Skeletal muscle satellite cell (primary cell): ENCODE data around the gene IGF2R.

Source experiments
- H3K27me3 ChIP-seq: 2 replicates; pipeline ENCODE4 v1.7.0; 2013; ENCODE audit warnings: low read length; ENCODE audit not compliant: control insufficient read depth, insufficient read depth
- H3K36me3 ChIP-seq: 2 replicates; pipeline ENCODE4 v1.7.0; 2013; ENCODE audit warnings: mild to moderate bottlenecking, control low read depth, low read length; ENCODE audit not compliant: insufficient read depth
- H3K4me1 ChIP-seq: 2 replicates; pipeline ENCODE4 v1.7.0; 2013; ENCODE audit warnings: low read length; ENCODE audit not compliant: control insufficient read depth, insufficient read depth
- H3K4me2 ChIP-seq: 2 replicates; pipeline ENCODE4 v1.7.0; 2013; ENCODE audit warnings: mild to moderate bottlenecking, low read length
- H3K4me3 ChIP-seq: 2 replicates; pipeline ENCODE4 v1.7.0; 2013; ENCODE audit warnings: low read length
- H3K9ac ChIP-seq: 2 replicates; pipeline ENCODE4 v1.7.0; 2013; ENCODE audit warnings: mild to moderate bottlenecking, low read depth, low read length, moderate library complexity
- H3K9me3 ChIP-seq: replicated peaks from 2 replicates; pipeline ENCODE4 v1.7.0; 2013; ENCODE audit warnings: mild to moderate bottlenecking, control low read depth, low read length

The IGF2R gene

GRCh38 chr6:160004018-160004417 is 35.1 kb downstream of the IGF2R start:
- no peak overlapping the region for H3K9ac ChIP-seq

DNA sequence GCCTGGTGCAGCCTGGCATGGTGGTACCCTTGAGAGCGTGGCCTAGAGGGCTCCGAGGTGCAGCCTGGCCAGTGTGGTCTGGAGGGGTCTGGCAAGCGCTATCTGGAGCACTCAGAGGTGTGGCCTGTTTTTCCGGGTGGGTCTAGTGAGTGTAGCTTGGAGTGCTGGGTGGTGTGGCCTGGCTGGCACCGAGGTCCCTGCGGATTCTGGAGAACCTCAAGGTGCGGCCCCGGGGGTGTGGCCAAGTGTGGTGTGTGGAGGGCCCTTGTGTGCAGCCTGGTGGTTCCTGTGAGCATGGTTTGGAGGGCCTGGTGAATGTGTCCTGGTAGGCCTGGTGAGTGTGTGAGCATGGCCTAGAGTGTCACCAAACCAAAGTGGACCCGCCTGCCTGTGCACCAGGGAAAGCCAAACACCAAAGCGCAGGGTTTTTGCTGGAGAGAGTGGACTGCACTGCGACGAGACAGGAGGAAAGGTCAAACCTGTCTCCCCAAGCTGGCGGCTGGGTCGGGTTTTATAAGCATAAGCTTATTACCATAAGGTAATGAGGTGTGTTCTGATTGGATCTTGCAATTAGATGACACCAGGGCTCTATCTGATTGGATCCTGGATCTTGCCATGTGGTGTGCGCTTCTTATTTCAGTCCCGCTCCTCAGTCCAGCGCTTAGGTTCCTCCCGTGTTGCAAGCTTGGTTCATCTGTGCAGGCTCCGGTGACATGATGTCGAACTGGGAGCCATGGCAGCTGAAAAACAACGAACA is 35.7 kb downstream of the IGF2R start:
- Histone ChIP-seq H3K9me3 (no peaks in the 10 kb centered on the region), H3K4me2 (no peak overlapping the region), H3K36me3 (peaks cover 3% of the 10 kb centered on the region), H3K4me3 (no peak overlapping the region), H3K4me1 (peaks cover 8% of the 10 kb centered on the region), H3K9ac (no peak overlapping the region), H3K27me3 (no peaks in the 10 kb centered on the region)

More at GRCh38 chr6:160004018-160004417, 35.1 kb downstream of the IGF2R start:
- Histone ChIP-seq H3K27me3 (no peaks in the 10 kb centered on the region), H3K4me3 (no peak overlapping the region), H3K9me3 (no peaks in the 10 kb centered on the region), H3K4me1 (peaks cover 8% of the 10 kb centered on the region), H3K4me2 (no peak overlapping the region), H3K36me3 (peaks cover 8% of the 10 kb centered on the region)

- H3K36me3 ChIP-seq: no peaks in the 10 kb centered on the region
- peaks cover 13% of the 10 kb centered on the region for H3K4me1 ChIP-seq
- no peak overlapping the region for H3K4me3 ChIP-seq
- no peaks in the 10 kb centered on the region for H3K9me3 ChIP-seq
- H3K4me2 ChIP-seq: no peak overlapping the region
- H3K27me3 ChIP-seq: no peaks in the 10 kb centered on the region
- H3K9ac ChIP-seq: no peak overlapping the region
Measured at GRCh38 chr6:160005211-160005610, 36.3 kb downstream of the IGF2R start.

DNA sequence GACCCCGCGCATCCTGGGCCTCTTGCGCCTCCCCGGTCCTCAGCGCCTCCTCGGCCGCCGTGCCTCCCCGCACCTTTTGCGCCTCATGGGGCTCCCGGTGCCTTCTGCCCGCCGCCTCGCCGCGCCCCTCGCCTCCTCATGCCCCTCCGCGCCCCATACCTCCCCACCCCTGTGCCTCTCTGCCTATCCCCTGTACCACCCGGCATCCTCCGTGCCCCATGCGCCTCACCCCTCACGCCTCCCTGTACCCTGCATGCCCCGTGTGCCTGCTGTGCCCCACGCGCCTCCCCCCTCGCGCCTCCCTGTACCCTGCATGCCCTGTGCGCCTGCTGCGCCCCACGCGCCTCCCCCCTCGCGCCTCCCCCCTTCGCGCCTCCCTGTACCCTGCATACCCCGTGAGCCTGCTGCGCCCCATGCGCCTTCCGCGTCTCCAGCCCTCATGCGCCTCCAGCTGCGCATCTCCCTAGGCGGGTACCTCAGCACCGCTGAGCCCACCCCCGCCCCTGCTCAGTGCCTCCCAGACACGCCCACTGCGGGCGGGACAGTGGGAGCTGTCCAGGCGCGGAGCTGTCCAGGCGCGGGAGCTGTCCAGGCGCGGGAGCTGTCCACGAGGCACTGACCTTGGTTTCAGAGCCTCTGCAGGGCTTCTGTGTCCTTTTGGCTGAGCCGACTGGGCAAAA is 37.1 kb downstream of the IGF2R start:
- no peak overlapping the region for H3K9ac ChIP-seq
- H3K36me3 ChIP-seq: peaks cover 3% of the 10 kb centered on the region
- H3K9me3 ChIP-seq: no peaks in the 10 kb centered on the region
- H3K27me3 ChIP-seq: no peaks in the 10 kb centered on the region
- no peak overlapping the region for H3K4me2 ChIP-seq
- peaks cover 19% of the 10 kb centered on the region for H3K4me1 ChIP-seq
- H3K4me3 ChIP-seq: no peak overlapping the region

GRCh38 chr6:160007145-160007544 is 38.3 kb downstream of the IGF2R start:
- Histone ChIP-seq H3K4me3 (no peak overlapping the region), H3K4me2 (no peak overlapping the region), H3K36me3 (peaks cover 14% of the 10 kb centered on the region), H3K27me3 (no peaks in the 10 kb centered on the region), H3K9ac (no peak overlapping the region), H3K4me1 (peaks cover 19% of the 10 kb centered on the region), H3K9me3 (no peaks in the 10 kb centered on the region)

GRCh38 chr6:160007611-160008010 is 38.7 kb downstream of the IGF2R start:
- peaks cover 18% of the 10 kb centered on the region for H3K36me3 ChIP-seq
- H3K4me2 ChIP-seq: no peak overlapping the region
- no peak overlapping the region for H3K4me3 ChIP-seq
- no peaks in the 10 kb centered on the region for H3K27me3 ChIP-seq
- H3K9me3 ChIP-seq: no peaks in the 10 kb centered on the region
- peaks cover 19% of the 10 kb centered on the region for H3K4me1 ChIP-seq
- no peak overlapping the region for H3K9ac ChIP-seq

DNA sequence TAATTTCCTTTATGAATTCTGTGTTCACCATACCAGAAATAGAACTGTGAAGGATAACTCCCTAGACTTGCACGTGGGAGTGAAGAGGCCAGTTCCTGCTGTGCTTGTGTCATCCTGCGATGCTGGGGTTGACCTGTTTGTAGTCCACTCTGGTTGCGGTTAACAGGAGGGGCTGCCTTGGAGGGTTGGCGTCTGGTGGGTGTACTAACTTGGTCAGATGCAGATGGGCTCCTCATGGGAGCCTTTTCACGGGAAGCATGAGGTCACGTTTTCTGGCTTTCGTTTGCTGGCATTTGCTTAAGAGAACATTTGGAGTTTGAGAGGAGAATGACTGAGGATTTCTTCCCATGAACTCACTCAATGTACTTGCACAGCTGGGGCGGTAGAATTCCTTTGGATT is 41.2 kb downstream of the IGF2R start:
- Histone ChIP-seq H3K4me1 (peaks cover 28% of the 10 kb centered on the region), H3K4me2 (peak overlapping the region; percentile 26), H3K4me3 (no peak overlapping the region), H3K36me3 (peaks cover 18% of the 10 kb centered on the region), H3K9me3 (no peaks in the 10 kb centered on the region), H3K9ac (no peak overlapping the region), H3K27me3 (no peaks in the 10 kb centered on the region)

- Histone ChIP-seq H3K4me1 (peaks cover 21% of the 10 kb centered on the region), H3K9me3 (no peaks in the 10 kb centered on the region), H3K4me3 (no peak overlapping the region), H3K27me3 (no peaks in the 10 kb centered on the region), H3K36me3 (peaks cover 30% of the 10 kb centered on the region), H3K9ac (no peak overlapping the region), H3K4me2 (no peak overlapping the region)
Measured at GRCh38 chr6:160013987-160014868, 45.3 kb downstream of the IGF2R start.

GRCh38 chr6:160014869-160015182 is 45.9 kb downstream of the IGF2R start:
- Histone ChIP-seq H3K9me3 (no peaks in the 10 kb centered on the region), H3K4me2 (no peak overlapping the region), H3K36me3 (peaks cover 30% of the 10 kb centered on the region), H3K9ac (no peak overlapping the region), H3K4me1 (peaks cover 19% of the 10 kb centered on the region), H3K4me3 (no peak overlapping the region), H3K27me3 (no peaks in the 10 kb centered on the region)

DNA sequence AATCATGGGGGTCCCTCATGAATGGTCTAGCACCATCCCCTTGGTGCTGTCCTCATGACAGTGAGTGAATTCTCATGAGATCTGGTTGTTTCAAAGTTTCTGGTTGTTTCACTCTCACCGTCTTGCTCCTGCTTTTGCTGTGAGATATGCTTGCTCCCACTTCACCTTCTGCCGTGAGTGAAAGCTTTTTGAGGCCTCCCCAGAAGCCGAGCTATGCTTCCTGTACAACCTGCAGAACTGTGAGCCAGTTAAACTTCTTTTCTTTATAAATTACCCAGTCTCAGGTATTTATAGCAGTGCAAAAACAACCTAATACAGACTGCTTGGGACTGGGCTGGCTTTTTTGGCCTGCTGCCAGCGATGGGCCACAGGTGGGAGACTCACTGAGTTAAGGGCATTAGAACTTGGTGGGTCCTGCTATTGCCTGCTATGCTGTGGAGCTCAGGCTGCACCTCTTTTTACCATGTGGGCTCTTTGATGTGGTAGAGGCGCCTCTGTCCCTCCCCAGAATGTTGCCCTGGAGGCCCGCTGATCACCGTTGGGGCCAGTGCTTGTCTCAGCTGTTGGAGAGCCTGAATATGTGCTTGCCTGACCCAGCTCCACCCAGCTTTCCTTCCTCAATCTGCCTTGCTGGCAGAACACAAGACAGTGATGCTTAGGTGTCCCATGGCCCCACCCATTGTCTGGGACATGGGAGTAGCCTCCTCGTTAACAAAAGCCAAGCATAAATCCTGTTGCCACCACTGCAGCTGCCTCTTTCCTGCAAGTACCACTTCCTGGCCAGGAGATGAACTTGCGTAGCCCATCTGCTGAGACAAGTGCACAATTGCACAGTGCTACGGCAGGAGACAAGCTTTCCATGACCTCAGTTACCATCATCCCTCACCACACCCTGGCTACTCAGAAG is 47.1 kb downstream of the IGF2R start:
- H3K4me2 ChIP-seq: no peak overlapping the region
- H3K9me3 ChIP-seq: no peaks in the 10 kb centered on the region
- H3K36me3 ChIP-seq: peaks cover 27% of the 10 kb centered on the region
- no peak overlapping the region for H3K4me3 ChIP-seq
- peaks cover 10% of the 10 kb centered on the region for H3K4me1 ChIP-seq
- H3K27me3 ChIP-seq: no peaks in the 10 kb centered on the region
- no peak overlapping the region for H3K9ac ChIP-seq

DNA sequence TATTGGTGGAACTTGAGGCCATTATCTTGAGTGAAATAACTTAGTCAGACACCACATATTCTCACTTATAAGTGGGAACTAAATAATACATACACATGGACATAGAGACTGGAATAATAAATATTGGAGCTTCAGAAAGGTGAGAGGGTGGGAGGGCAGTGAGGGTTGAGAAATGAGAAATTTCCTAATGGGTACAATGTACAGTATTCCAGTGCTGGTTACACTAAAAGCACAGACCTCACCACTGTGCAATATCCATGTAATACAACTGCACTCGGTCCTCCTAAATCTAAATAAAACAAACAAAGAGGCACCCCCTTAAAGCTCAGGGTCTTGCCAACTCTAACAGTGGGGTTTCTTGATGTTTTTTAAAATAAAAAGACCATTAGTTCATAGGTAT is 53.2 kb downstream of the IGF2R start:
- H3K9ac ChIP-seq: no peak overlapping the region
- H3K9me3 ChIP-seq: no peaks in the 10 kb centered on the region
- no peak overlapping the region for H3K4me2 ChIP-seq
- no peaks in the 10 kb centered on the region for H3K27me3 ChIP-seq
- H3K4me1 ChIP-seq: no peaks in the 10 kb centered on the region
- H3K4me3 ChIP-seq: no peak overlapping the region
- peaks cover 26% of the 10 kb centered on the region for H3K36me3 ChIP-seq
